ENCODE results near the gene HOXD8.

- TF ChIP-seq, protein P1, sequence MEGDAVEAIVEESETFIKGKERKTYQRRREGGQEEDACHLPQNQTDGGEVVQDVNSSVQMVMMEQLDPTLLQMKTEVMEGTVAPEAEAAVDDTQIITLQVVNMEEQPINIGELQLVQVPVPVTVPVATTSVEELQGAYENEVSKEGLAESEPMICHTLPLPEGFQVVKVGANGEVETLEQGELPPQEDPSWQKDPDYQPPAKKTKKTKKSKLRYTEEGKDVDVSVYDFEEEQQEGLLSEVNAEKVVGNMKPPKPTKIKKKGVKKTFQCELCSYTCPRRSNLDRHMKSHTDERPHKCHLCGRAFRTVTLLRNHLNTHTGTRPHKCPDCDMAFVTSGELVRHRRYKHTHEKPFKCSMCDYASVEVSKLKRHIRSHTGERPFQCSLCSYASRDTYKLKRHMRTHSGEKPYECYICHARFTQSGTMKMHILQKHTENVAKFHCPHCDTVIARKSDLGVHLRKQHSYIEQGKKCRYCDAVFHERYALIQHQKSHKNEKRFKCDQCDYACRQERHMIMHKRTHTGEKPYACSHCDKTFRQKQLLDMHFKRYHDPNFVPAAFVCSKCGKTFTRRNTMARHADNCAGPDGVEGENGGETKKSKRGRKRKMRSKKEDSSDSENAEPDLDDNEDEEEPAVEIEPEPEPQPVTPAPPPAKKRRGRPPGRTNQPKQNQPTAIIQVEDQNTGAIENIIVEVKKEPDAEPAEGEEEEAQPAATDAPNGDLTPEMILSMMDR (IDR thresholded peaks at IDR 0.05): no peak
- TF ChIP-seq POLR2A (IDR thresholded peaks at IDR 0.05) (no peak), EP300 (IDR thresholded peaks at IDR 0.05) (no peak), POLR2AphosphoS5 (IDR thresholded peaks at IDR 0.05) (no peak)
These were observed 21.3 kb downstream of the HOXD8 start for GRCh38 chr2:176150584-176151441.

Measured in suprapubic skin (tissue), 4 donors.